ENCODE measurements around the gene RAD51B. TPM values are rescaled to one million over a fixed set of nuclear protein-coding genes. Genes with fewer than 3 reads are reported as not detected.
"Not testable (repeated sequence)": the region's sequence is repeated elsewhere in the genome, so short reads cannot be mapped to it uniquely, and the experiment has no call there.

RAD51B gene
- polyA plus RNA-seq, 1 donor = 13.3 TPM

- DNase-seq = no peak
These were observed 163.4 kb downstream of the RAD51B start for GRCh38 chr14:67982711-67983608.

DNA sequence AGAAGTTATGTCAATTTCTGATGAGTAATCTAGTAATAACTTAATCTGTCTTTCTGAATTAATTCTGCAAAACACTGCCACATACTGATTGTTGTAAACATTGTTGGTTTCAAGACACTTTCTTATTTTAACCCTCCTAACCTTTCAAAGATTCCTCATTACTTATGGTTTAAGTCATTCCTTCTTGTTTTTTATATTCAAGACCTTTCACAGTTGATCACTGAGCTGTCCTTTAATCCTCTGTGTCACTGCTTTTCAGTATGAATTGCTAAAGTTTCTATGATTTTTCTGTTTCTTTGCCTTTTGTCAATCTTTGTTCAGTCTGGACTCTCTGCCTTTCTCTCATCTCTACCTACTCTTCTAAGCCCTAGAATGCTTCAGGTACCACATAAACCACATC, 164.7 kb downstream of the RAD51B start:
- DNase-seq = no peak

DNA sequence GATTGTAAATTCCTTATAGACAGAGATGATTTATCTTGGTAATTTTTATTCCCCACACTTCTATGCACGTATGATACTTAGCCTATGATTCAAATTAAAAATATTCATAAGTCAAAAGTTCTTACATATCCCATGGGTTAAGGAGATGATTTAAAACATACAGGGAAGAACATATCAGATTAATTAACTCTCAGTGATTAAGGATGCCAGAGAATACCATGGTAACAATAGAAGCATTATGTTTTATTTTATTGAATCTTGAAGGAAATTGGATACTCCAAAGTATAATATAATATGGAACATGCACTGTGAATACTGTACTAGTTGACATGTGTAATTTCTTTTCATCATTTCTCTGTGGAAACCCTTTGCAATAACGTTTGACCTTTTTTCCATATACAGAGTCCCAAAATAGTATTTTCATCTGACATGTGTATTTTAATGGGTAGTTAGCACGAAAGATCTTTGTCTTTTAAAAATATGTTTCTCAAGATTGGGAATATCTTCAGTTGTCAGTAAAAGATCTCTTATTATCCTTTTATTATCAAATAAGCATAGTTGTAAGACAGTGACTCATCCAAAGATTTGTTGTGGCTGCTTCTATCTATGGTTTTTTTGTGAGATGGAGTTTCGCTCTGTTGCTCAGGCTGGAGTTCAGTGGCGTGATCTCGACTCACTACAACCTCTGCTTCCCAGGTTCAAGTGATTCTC, 166.7 kb downstream of the RAD51B start:
- no peak for DNase-seq

DNA sequence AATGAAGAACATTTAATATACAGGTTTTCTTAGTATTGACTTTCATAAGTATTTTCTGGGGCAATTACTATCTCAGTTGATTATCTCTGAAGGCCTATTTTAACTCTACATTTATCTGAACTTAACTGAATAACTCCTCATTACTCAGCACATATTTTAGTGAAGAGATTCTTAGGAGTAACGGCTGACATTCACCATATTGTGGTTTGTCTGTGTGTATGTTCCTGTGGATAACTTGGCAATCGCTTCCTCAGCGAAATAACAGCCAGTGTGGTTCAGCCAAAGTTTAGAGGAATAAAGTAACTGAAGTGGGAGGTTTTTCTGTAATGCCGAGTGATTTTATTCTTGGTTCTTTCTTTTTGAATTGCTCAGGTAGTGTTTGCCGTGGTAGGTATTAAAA, 168.0 kb downstream of the RAD51B start:
- DNase-seq = peak; percentile 66

- not testable (repeated sequence) for DNase-seq
These were observed 168.6 kb downstream of the RAD51B start for GRCh38 chr14:67988210-67988609.

DNA sequence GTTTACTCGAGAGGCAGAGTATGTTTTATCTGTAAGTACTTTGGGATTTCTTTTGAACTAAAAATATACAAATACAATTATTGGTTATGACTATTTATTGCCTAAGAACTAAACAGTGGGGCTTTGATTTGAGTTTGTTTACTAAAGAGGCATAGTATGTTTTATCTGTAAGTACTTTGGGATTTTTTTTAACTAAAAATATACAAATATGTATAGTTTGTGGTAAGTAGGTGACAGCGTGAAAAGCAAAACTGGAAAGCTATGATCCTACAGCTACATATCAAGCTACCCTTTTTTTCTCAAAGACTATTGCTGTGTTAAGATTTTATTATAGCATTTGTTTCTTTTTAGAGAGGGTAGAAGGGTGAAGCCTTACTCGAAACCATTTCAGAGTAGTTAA, 171.0 kb downstream of the RAD51B start:
- DNase-seq = no peak

GRCh38 chr14:67994531-67994930, 175.0 kb downstream of the RAD51B start:
- no peak for DNase-seq

GRCh38 chr14:67996235-67996634, 176.7 kb downstream of the RAD51B start:
- DNase-seq = no peak

DNA sequence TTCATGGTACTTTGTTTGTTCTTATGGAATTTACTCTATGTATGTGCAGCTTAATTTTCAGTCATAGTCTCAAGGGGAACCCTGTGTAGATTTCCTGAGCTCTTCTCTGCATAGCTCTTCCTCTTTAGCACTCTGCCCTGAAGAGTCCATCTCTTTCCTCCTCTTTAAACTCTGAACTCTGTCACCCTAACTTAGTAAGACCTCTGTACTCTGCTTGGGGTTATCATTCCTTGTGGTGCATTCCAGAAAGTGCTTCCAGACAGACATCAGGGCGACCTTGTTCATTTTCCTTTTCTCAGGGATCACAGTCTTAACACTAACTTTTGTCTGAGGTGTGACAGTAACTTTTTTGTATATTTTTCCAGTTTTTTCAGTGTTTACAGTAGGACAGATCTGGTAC, 179.3 kb downstream of the RAD51B start:
- no peak for DNase-seq

DNA sequence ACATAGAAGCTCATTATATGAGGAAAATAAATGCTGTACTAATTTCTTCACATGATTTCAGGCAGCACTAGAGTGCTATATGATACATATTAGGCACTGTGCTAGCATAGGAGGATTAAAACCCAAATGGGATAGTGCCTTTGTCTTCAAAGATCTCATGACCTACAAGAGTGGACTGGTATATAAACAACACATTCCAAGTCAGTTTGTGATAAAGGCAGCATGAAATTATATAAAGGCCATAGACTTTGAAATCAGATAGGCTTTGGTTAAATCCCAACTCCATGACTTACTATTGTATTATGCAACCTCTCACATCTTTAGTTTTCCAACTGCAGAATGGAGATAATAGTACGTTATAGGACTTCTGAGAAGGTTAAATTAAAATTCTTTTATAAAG, 179.7 kb downstream of the RAD51B start:
- no peak for DNase-seq

DNA sequence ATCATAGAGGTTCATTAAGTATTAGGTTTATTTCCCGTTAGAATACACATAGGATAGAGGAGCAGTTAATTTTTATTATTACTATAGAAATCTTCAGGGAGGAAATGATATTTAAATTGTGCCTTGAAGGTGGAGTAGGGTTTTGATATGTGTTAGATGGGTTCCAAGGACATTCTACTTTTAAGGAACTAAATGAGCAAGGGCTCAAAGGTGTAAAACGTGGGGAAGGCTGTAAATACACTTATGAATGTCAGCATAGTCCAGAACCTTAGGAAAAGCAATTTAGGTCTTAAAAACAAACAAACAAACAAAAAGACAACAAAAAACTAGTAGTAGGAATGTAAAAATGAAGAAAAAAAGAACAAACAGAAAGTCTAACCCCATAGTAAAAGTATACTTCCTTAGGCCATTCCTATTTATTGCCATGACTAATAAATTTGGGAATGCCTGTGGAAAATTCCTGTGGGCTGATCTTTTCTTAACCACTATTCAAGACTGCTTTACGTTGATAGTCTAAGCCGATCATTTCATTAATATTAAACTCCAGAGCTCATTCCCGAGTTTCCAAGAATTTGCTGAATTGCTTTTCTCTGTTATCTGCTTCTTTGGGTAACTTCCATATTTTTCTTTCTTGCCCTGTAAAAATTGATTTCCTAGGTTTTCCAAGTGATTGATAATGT, 180.3 kb downstream of the RAD51B start:
- DNase-seq = no peak

DNA sequence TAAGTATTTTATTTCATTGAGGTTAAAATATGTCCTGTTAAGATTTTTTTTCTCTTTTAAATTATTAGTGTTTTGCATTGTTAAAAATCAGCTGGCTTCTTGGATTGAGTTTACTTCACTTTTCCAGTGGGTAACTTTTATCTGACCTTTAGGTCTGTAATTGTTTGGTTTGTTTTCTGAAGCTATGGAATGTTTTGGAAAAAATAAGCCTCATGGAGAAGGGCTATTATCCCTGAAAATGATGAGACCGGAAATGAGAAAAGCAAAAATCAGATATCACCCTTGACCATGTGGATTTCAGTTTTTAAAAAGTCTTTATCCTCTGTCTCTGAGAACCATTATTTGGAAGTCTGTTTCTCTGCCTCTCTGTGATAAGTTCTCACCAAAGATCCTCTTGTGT, 180.9 kb downstream of the RAD51B start:
- DNase-seq = no peak

GRCh38 chr14:68008491-68008890, 188.9 kb downstream of the RAD51B start:
- DNase-seq = no peak

- DNase-seq = no peak
These were observed 191.9 kb downstream of the RAD51B start for GRCh38 chr14:68011406-68012028.

DNA sequence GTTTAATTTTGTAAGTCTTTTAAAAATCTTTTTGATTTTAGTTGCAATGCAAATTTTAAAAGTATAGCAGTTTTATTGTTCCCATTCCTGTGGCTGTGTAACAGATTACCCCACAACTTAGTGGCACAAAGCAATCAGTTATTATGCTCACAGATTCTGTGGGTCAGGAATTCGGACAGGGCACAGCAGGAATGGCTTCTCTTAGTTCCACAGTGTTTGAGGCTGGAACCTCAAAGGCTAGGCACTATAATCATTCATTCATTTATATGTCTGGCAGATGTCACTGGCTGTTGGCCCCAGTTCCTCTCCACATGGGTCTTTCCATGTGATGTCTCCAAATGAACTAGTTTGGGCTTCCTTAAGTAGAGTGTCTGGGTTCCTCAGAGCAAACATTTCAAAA, 193.3 kb downstream of the RAD51B start:
- DNase-seq = no peak

DNA sequence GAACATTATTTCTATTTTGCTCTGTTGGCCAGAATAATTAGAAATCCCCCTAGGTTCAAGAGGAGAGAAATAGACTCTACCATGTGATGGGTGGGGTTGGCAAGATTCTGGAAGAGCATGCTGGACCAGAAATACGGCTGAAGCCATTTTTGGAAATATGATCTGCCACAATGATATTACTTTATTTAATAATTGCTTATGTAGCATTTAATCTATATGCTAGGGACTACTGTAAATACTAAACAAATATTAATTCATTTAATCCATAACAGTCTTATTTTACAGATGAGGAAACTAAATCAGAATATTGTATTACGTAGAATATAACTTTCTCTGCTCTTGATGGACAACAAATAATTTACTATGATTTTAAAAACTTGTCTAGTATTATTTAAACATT, 193.7 kb downstream of the RAD51B start:
- DNase-seq = no peak

GRCh38 chr14:68014771-68015170, 195.2 kb downstream of the RAD51B start:
- no peak for DNase-seq

DNA sequence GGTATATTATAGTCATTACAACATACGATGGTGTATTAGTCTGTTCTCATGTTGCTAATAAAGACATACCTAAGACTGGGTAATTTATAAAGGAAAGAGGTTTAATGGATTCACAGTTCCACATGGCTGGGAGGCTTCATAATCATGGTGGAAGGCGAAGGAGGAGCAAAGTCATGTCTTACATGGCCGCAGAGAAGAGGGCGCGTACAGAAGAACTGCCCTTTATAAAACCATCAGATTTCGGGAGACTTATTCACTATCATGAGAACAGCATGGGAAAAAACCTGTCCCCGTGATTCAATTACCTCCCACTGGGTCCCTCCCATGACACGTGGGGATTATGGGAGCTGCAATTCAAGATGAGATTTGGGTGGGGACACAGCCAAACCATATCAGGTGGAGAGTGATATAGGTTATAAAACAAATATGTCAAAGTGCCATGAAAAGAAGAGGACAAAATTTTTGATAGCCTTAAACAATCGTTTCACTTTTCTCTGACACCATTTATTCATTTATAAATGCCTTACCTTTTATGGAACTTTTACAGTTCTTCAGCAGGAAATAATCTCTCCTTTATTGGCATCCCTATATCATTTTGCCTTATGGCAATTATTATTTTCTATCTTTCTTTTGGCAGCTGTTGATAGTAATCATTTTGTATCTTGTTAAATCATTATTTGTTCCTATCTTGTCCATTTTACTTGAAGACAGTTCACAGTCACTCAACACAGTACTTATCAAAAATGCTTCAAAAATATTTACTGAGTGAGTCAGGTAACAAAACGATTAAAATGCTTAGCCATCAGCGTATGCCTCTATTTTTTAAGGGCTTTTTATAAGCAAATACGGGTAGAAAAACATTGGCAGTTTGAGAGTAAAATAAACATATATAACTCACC, 196.0 kb downstream of the RAD51B start:
- no peak for DNase-seq

GRCh38 chr14:68016255-68016914, 196.8 kb downstream of the RAD51B start:
- no peak for DNase-seq

DNA sequence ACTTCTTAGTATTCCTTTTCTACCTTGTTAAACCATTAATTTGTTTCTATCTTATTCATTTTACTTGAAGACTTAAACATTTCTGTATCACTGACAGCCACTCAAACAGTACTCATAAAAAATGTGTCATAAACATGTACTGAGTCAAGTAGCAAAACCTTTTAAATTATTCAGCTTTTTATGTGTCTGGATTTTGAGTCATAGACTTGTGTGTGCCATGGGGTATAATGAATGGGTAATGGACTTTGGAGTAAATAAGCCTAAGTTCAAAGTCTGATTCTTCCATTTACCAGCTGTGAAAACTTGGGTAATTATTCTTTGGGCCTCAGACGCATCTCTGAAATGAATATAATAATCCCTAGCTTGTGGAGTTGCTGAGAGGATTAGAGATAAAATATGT, 199.0 kb downstream of the RAD51B start:
- DNase-seq = no peak

DNA sequence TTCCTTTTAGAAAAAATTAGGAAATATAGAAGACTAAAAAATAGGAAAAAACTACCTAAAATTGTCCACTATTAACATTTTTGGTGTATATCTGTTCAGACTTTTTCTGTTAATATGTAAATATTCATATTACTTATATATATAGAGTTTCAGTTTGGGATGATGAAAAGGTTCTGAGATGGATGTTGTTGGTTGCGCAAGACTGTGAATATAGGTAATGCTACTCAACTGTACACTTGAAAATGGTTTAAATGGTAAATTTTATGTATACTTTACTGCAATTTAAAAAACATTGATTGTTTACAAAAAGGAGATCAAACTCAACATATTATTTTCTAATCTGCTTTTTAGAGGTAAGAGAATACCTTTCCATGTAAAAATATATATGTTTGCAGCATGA, 200.9 kb downstream of the RAD51B start:
- no peak for DNase-seq

Measured in left kidney (tissue), 2 donors.